Mucosa of descending colon (tissue), 3 donors: Measurements from ENCODE around the gene TUBA8. TPM values are rescaled to one million over a fixed set of nuclear protein-coding genes. Genes with fewer than 3 reads are reported as not detected.

Experiments used
- ATAC-seq: fragments of 200-7000 bp; cut with Tn5 transposase; one replicate; pipeline ENCODE4 v1.9.1; 2020; ENCODE audit warnings: mild to moderate bottlenecking, moderate library complexity
- DNase-seq, 3 donors: peaks; one replicate each; pipeline ENCODE4 v3.0.0-alpha.2; 2020
- H3K36me3 ChIP-seq: fragments of 200-600 bp; one replicate; pipeline ENCODE4 v1.8.0; 2021; ENCODE audit warnings: low read depth, mild to moderate bottlenecking
- H3K4me1 ChIP-seq: fragments of 200-600 bp; one replicate; pipeline ENCODE4 v1.8.0; 2021; ENCODE audit warnings: low read depth, mild to moderate bottlenecking
- H3K4me3 ChIP-seq: fragments of 200-600 bp; one replicate; pipeline ENCODE4 v1.8.0; 2021; ENCODE audit warnings: mild to moderate bottlenecking
- H3K9me3 ChIP-seq: fragments of 200-600 bp; one replicate; pipeline ENCODE4 v1.8.0; 2021; ENCODE audit warnings: mild to moderate bottlenecking
- intact Hi-C, 2 donors: fragments of 100-400 bp; cut with DNase I in 1 of 2; cut with micrococcal nuclease in 1 of 2; formaldehyde crosslinking; loops; one replicate each; pipeline versions ENCODE4 v1.11.0 to v1.11.1; 2022; cut with DNase I, micrococcal nuclease
- total RNA-seq, 3 donors: library from RNA; stranded (reverse); fragmentation: NEBNext Ultra II Directional in 2 of 3; extraction: Animal tissue kit (Norgen Biotek cat#: 25700) in 2 of 3; gene quantifications; one replicate each; pipeline versions ENCODE4 v1.2.1 to v1.2.4, GENCODE V29; 2021 to 2023
- TF ChIP-seq, protein P1 (sequence below): fragments of 200-600 bp; IDR thresholded peaks from one replicate; pipeline ENCODE4 v1.8.0; 2022; ENCODE audit warnings: antibody characterized with exemption, mild to moderate bottlenecking
- donor health status: DM: no; HTN: no; CAD: no; lungs with moderate emphysema.
- donor health status: DM: no; HTN: no; CAD: no.
- donor health status: DM: no; HTN: yes; CAD: no.

Gene TUBA8
- total RNA-seq, 3 donors from 2014 or later, result 2.7 to 4.7 (median 3.3) TPM

GRCh38 chr22:18075101-18075719 is 35.4 kb upstream of the TUBA8 start:
- intact Hi-C loops, result loop anchor here (5.0 to 10.0 kb wide), 2 partner anchors 240 to 243 kb away; no protein-coding TSS in a partner anchor
- TF ChIP-seq, protein P1, sequence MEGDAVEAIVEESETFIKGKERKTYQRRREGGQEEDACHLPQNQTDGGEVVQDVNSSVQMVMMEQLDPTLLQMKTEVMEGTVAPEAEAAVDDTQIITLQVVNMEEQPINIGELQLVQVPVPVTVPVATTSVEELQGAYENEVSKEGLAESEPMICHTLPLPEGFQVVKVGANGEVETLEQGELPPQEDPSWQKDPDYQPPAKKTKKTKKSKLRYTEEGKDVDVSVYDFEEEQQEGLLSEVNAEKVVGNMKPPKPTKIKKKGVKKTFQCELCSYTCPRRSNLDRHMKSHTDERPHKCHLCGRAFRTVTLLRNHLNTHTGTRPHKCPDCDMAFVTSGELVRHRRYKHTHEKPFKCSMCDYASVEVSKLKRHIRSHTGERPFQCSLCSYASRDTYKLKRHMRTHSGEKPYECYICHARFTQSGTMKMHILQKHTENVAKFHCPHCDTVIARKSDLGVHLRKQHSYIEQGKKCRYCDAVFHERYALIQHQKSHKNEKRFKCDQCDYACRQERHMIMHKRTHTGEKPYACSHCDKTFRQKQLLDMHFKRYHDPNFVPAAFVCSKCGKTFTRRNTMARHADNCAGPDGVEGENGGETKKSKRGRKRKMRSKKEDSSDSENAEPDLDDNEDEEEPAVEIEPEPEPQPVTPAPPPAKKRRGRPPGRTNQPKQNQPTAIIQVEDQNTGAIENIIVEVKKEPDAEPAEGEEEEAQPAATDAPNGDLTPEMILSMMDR, result no peak
- Histone ChIP-seq H3K4me1 (peaks cover 30% of the 10 kb centered on the region), H3K4me3 (no peak overlapping the region), H3K9me3 (no peaks in the 10 kb centered on the region), H3K36me3 (no peaks in the 10 kb centered on the region)
- ATAC-seq (no peak), DNase-seq (no peak)

- ATAC-seq (peak; percentile 49), DNase-seq (peak in 1 of 3 donors; percentile 85)
- intact Hi-C loops, result loop anchor here (5.0 to 10.0 kb wide), 2 partner anchors 241 to 244 kb away; no protein-coding TSS in a partner anchor
- no peak overlapping the region for H3K4me3 ChIP-seq
- H3K9me3 ChIP-seq, result no peaks in the 10 kb centered on the region
- H3K4me1 ChIP-seq, result peaks cover 30% of the 10 kb centered on the region
- TF ChIP-seq, protein P1, result peak; percentile 64
- H3K36me3 ChIP-seq, result no peaks in the 10 kb centered on the region
These were observed 34.7 kb upstream of the TUBA8 start for GRCh38 chr22:18075720-18076497.

DNA sequence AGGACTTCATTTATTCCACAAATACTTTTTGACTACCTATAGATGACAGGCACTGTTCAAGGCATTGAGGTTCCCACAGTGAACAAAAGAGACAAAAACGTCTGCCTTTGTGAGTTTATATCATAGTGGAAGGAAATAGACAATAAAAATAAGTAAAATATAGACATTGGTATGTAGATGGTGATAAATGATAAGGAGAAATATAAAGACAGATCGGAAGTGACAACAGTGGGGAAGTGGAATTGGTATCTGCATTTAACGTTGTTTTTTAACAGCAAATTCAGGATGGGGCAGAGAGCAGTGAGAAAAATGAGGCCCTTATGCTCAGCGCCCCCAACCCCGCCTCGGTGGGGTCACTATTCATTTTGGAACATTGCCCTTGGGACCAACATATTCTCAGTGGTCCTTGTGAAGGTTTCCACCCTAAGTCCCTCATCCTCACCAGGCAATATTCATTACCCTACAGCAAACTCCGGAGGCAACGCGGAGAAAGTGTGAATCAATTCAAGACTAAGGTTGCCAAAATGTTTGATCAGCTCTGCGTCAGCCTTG is 33.4 kb upstream of the TUBA8 start:
- DNase-seq, result no peak
- intact Hi-C loops, result loop anchor here (5.0 to 10.0 kb wide), 2 partner anchors 242 to 245 kb away; no protein-coding TSS in a partner anchor
- TF ChIP-seq, protein P1, result no peak
- H3K36me3 ChIP-seq, result no peaks in the 10 kb centered on the region
- H3K9me3 ChIP-seq, result no peaks in the 10 kb centered on the region
- H3K4me3 ChIP-seq, result peak overlapping the region; percentile 85
- no peak for ATAC-seq
- H3K4me1 ChIP-seq, result peaks cover 25% of the 10 kb centered on the region

DNA sequence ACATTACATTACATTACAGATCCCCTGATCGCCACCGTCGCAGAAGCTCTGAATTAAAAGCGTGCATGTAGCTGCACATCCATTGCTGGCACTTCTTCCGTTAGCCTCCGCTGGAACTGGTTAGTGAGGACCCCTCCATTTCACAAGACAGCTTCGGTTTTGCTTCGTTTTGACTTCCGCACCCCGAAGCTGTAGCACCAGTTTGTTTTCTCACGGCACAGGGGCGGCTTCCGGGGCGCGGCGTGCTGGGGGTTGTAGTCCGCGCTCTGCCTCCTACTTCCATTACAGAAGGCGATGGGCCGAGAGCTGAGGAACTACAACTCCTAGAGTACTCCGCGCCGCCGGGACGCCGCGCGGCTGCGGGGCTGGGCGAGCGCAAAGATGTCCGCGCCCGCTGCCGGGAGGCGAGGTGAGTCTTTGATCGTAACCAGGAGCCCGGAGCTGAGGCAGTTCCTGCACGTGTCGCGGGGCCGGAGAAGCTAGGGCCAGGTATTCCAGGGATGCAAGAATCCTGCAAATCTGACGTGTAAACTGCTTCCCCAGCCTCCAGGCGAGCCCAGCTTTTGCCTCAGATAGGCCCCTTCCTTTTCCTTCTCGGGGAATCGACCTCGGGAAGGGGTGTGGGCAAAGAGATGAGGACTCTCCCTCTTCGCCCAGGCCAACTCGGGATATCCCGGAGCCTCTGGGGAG is 32.8 kb upstream of the TUBA8 start, which contains the start of gene PEX26:
Gene PEX26, plus strand, starts transcription at position 352 of the 690 bp plus-strand sequence. CDS start 387 bp downstream, outside the sequence.
- Histone ChIP-seq H3K4me3 (peak within 1 kb of the TSS; percentile 85), H3K4me1 (peaks cover 25% of the 10 kb centered on the region), H3K9me3 (no peaks in the 10 kb centered on the region), H3K36me3 (no peaks in the 10 kb centered on the region)
- peak; percentile 96 for DNase-seq
- ATAC-seq, result peak; percentile 95
- intact Hi-C loops, result loop anchor here (5.0 to 10.0 kb wide), 2 partner anchors 243 to 245 kb away; no protein-coding TSS in a partner anchor
- TF ChIP-seq, protein P1, result no peak
